C4-2B (cell line): ENCODE measurements around the gene ITGA8.

Source experiments
- H3K27ac ChIP-seq: fragments of 450-650 bp; 2 replicates; pipeline ENCODE4 v1.5.1; 2017
- CTCF ChIP-seq: fragments of 450-650 bp; conservative IDR thresholded peaks from 2 replicates; pipeline ENCODE4 v1.5.1; 2017; ENCODE audit warnings: mild to moderate bottlenecking
- ZFX ChIP-seq: fragments of 450-650 bp; IDR thresholded peaks from 2 replicates; pipeline ENCODE4 v1.6.1; 2017

The ITGA8 gene

GRCh38 chr10:15579605-15580004, 140.1 kb downstream of the ITGA8 start:
- no peak overlapping the region for H3K27ac ChIP-seq
- no peak for TF ChIP-seq ZFX
- no peak for TF ChIP-seq CTCF

GRCh38 chr10:15572531-15573045, 147.1 kb downstream of the ITGA8 start:
- TF ChIP-seq ZFX (no peak), CTCF (no peak)
- H3K27ac ChIP-seq, result no peak overlapping the region

GRCh38 chr10:15571575-15571974, 148.1 kb downstream of the ITGA8 start:
- H3K27ac ChIP-seq, result no peak overlapping the region
- no peak for TF ChIP-seq CTCF
- TF ChIP-seq ZFX, result no peak

- no peak for TF ChIP-seq ZFX
- TF ChIP-seq CTCF, result no peak
- no peak overlapping the region for H3K27ac ChIP-seq
Measured at GRCh38 chr10:15570738-15571339, 148.9 kb downstream of the ITGA8 start.

GRCh38 chr10:15567952-15568351, 151.8 kb downstream of the ITGA8 start:
- no peak overlapping the region for H3K27ac ChIP-seq
- TF ChIP-seq CTCF (no peak), ZFX (no peak)

- no peak for TF ChIP-seq CTCF
- TF ChIP-seq ZFX, result no peak
- no peak overlapping the region for H3K27ac ChIP-seq
Measured at GRCh38 chr10:15563246-15563645, 156.5 kb downstream of the ITGA8 start.

- no peak overlapping the region for H3K27ac ChIP-seq
- TF ChIP-seq ZFX (no peak), CTCF (no peak)
Measured at GRCh38 chr10:15562578-15562977, 157.1 kb downstream of the ITGA8 start.
